ENCODE measurements around the gene C14orf180. TPM values are rescaled to one million over a fixed set of nuclear protein-coding genes. Genes with fewer than 3 reads are reported as not detected.
"Not testable (repeated sequence)": the region's sequence is repeated elsewhere in the genome, so short reads cannot be mapped to it uniquely, and the experiment has no call there.

C14orf180 gene
- total RNA-seq, 1 donor from 2014 or later: not detected

- ATAC-seq: no peak
Measured at GRCh38 chr14:104614126-104614812, 34.7 kb downstream of the C14orf180 start.

GRCh38 chr14:104624939-104625338 is 45.4 kb downstream of the C14orf180 start:
- ATAC-seq: no peak

GRCh38 chr14:104632781-104633180 is 53.2 kb downstream of the C14orf180 start:
- ATAC-seq: peak; percentile 37

GRCh38 chr14:104633276-104634137 is 53.9 kb downstream of the C14orf180 start:
- no peak for ATAC-seq

GRCh38 chr14:104634138-104634760 is 54.7 kb downstream of the C14orf180 start:
- ATAC-seq: no peak

GRCh38 chr14:104634886-104635570 is 55.5 kb downstream of the C14orf180 start:
- ATAC-seq: no peak

GRCh38 chr14:104635717-104636116 is 56.2 kb downstream of the C14orf180 start:
- ATAC-seq: no peak

- no peak for ATAC-seq
Measured at GRCh38 chr14:104636131-104636530, 56.6 kb downstream of the C14orf180 start.

- not testable (repeated sequence) for ATAC-seq
Measured at GRCh38 chr14:104636846-104637545, 57.4 kb downstream of the C14orf180 start.

GRCh38 chr14:104637546-104638003 is 58.0 kb downstream of the C14orf180 start:
- no peak for ATAC-seq

GRCh38 chr14:104638190-104638589 is 58.6 kb downstream of the C14orf180 start:
- ATAC-seq: no peak

- no peak for ATAC-seq
Measured at GRCh38 chr14:104638927-104639450, 59.4 kb downstream of the C14orf180 start.

- ATAC-seq: no peak
Measured at GRCh38 chr14:104639471-104639870, 59.9 kb downstream of the C14orf180 start.

Other genes with a start within 250 kb of the C14orf180 start
- gene TMEM179, start 25.0 kb downstream of the C14orf180 start, total RNA-seq: not detected
- 28.4 TPM for gene INF2, start 109.9 kb downstream of the C14orf180 start, total RNA-seq
- gene ADSS1, start 144.5 kb downstream of the C14orf180 start, total RNA-seq: 5.7 TPM
- gene SIVA1, start 173.4 kb downstream of the C14orf180 start, total RNA-seq: 51.6 TPM
- gene AKT1, start 216.0 kb downstream of the C14orf180 start, total RNA-seq: 57.3 TPM
- gene ZBTB42, start 221.3 kb downstream of the C14orf180 start, total RNA-seq: 6.4 TPM